HepG2 (cell line): ENCODE results near the gene HOXB6. TPM values are rescaled to one million over a fixed set of nuclear protein-coding genes. Genes with fewer than 3 reads are reported as not detected.

ENCODE experiments used
- ATAC-seq: fragments of 200-7000 bp; cut with Tn5 transposase; 3 replicates; pipeline ENCODE4 v1.9.1; 2020; ENCODE audit warnings: mild to moderate bottlenecking, moderate library complexity
- BruUV-seq: library from RNA; stranded (reverse); fragments of 400-500 nt; replicated peaks from 2 replicates; lab custom pipeline; 2021; lab: Mats Ljungman, UMichigan
- CTCF ChIA-PET: fragments of 300-600 bp; formaldehyde crosslinking; extraction: SDS; loops from one replicate; lab custom pipeline; 2021; ENCODE audit warnings: low total read pairs, inconsistent platforms, low intra/inter-chr PET ratio; lab: Yijun Ruan, JAX
- POLR2A ChIA-PET: fragments of 350-600 bp; sonication (Branson Sonifier 250); formaldehyde crosslinking; loops from one replicate; lab custom pipeline; 2020; ENCODE audit warnings: antibody characterized with exemption, inconsistent platforms; lab: Yijun Ruan, JAX
- DNase-seq: peaks from one replicate; pipeline ENCODE4 v3.0.0-alpha.2; 2015; ENCODE audit warnings: low spot score
- FAIRE-seq: peaks from 3 replicates; lab custom pipeline; 2011; peaks lifted over from hg19 to GRCh38; lab: Jason Lieb, UNC
- H2AFZ ChIP-seq: one replicate; pipeline ENCODE4 v1.6.1; 2011; ENCODE audit warnings: low read length, inconsistent platforms
- H3K27ac ChIP-seq: fragments of 300-600 bp; 3 replicates; pipeline ENCODE4 v1.8.0; 2011; ENCODE audit warnings: mixed run types, mild to moderate bottlenecking, mixed read lengths, low read length, inconsistent platforms; ENCODE audit not compliant: insufficient read depth; ENCODE audit errors: extremely low read length
- H3K27me3 ChIP-seq, 2 experiments: fragments of 200-600 bp in 1 of 2; 2 replicates in 1 of 2; 3 replicates in 1 of 2; pipeline versions ENCODE4 v1.6.0 to v1.8.0; 2011; ENCODE audit warnings: low read length in 2 of 2, mild to moderate bottlenecking in 2 of 2, moderate library complexity in 2 of 2, inconsistent platforms in 1 of 2; ENCODE audit not compliant: insufficient read depth in 2 of 2, control insufficient read depth in 1 of 2
- H3K36me3 ChIP-seq, 2 experiments: fragments of 200-600 bp in 1 of 2; replicated peaks in 1 of 2; 2 replicates in 1 of 2; 3 replicates in 1 of 2; pipeline versions ENCODE4 v1.5.1 to v1.8.0; 2011; ENCODE audit warnings: low read length in 2 of 2, inconsistent platforms in 1 of 2; ENCODE audit not compliant: insufficient read depth in 2 of 2, control insufficient read depth in 1 of 2
- H3K4me1 ChIP-seq: 2 replicates; pipeline ENCODE4 v1.5.1; 2012; ENCODE audit warnings: low read length, inconsistent platforms; ENCODE audit not compliant: insufficient read depth
- H3K4me2 ChIP-seq: 2 replicates; pipeline ENCODE4 v1.6.0; 2011; ENCODE audit warnings: low read depth, low read length, inconsistent platforms
- H3K4me3 ChIP-seq, 3 experiments: fragments of 200-600 bp in 1 of 3; sonication (generic), shearing (Covaris generic) in 1 of 3; replicated peaks in 1 of 3; 2 replicates each; pipeline ENCODE4 v1.5.1; 2011 to 2016; ENCODE audit warnings: low read length in 3 of 3, inconsistent platforms in 2 of 3, low read depth in 2 of 3, mild to moderate bottlenecking in 2 of 3, control low read depth in 1 of 3, mixed read lengths in 1 of 3; ENCODE audit not compliant: insufficient read depth in 1 of 3
- H3K79me2 ChIP-seq: one replicate; pipeline ENCODE4 v1.6.1; 2011; ENCODE audit warnings: low read length, inconsistent platforms; ENCODE audit not compliant: insufficient read depth
- H3K9ac ChIP-seq: 2 replicates; pipeline ENCODE4 v1.6.0; 2011; ENCODE audit warnings: mild to moderate bottlenecking, low read depth, low read length, inconsistent platforms; ENCODE audit not compliant: insufficient read depth
- H3K9me3 ChIP-seq: 2 replicates; pipeline ENCODE4 v1.5.1; 2012; ENCODE audit warnings: mild to moderate bottlenecking, low read length
- H4K20me1 ChIP-seq: 2 replicates; pipeline ENCODE4 v1.6.0; 2011; ENCODE audit warnings: inconsistent platforms, mild to moderate bottlenecking, low read length, moderate library complexity; ENCODE audit not compliant: insufficient read depth
- ARNT2 ChIP-seq: sonication (generic); formaldehyde crosslinking; IDR thresholded peaks from 2 replicates; pipeline ENCODE4 v1.8.0; 2022; ENCODE audit warnings: mild to moderate bottlenecking, low read depth, missing genetic modification reagents, moderate library complexity
- BCL6 ChIP-seq: IDR thresholded peaks from 2 replicates; pipeline ENCODE4 v1.6.1; 2016; ENCODE audit warnings: missing genetic modification reagents, missing compliant biosample characterization
- HOXA3 ChIP-seq: sonication (generic); formaldehyde crosslinking; IDR thresholded peaks from 2 replicates; pipeline ENCODE4 v1.5.0; 2020; ENCODE audit warnings: missing genetic modification reagents
- KDM3A ChIP-seq: IDR thresholded peaks from 2 replicates; pipeline ENCODE4 v1.6.1; 2018; ENCODE audit warnings: low read depth, missing compliant biosample characterization
- PHF21A ChIP-seq: sonication (generic); formaldehyde crosslinking; IDR thresholded peaks from 2 replicates; pipeline ENCODE4 v1.5.0; 2020; ENCODE audit warnings: mild to moderate bottlenecking, missing genetic modification reagents
- ZFY ChIP-seq: sonication (generic); formaldehyde crosslinking; IDR thresholded peaks from 2 replicates; pipeline ENCODE4 v1.4.0; 2020; ENCODE audit warnings: missing genetic modification reagents
- ZNF225 ChIP-seq: sonication (generic); formaldehyde crosslinking; IDR thresholded peaks from 2 replicates; pipeline ENCODE4 v1.4.0; 2020; ENCODE audit warnings: mild to moderate bottlenecking, missing genetic modification reagents
- ZNF720 ChIP-seq: sonication (generic); formaldehyde crosslinking; IDR thresholded peaks from 2 replicates; pipeline ENCODE4 v1.4.0; 2020; ENCODE audit warnings: missing genetic modification reagents
- WGBS: methylation state at CpG from one replicate; pipeline ENCODE4 v1.1.6; 2017; ENCODE audit warnings: low lambda C conversion rate; 5-methylcytosine and 5-hydroxymethylcytosine counted together
- in situ Hi-C: cut with HindIII; loops from 2 replicates; pipeline ENCODE4 v1.10.0; 2017; ENCODE audit warnings: low pct_unique_long_range_greater_than_20kb; ENCODE audit not compliant: extremely low pct_ligation_motif_present
- intact Hi-C: fragments of 100-400 bp; cut with micrococcal nuclease; formaldehyde crosslinking; loops from one replicate; pipeline ENCODE4 v1.10.0; 2022; ENCODE audit not compliant: unreplicated experiment
- polyA plus RNA-seq, 8 experiments: library from polyadenylated mRNA; depleted of rRNA in 3 of 8; stranded (reverse) in 7 of 8; unstranded in 1 of 8; fragments of >200 nt; fragmentation: Illumina TruSeq in 4 of 8; extraction: Trizol in 4 of 8; gene quantifications; 2 replicates each; pipeline versions ENCODE4 v1.2.1 to v1.2.3, GENCODE V29; 2011 to 2016; ENCODE audit warnings: low read depth in 4 of 8, missing spikeins in 1 of 8, mixed read lengths in 1 of 8; ENCODE audit not compliant: insufficient read depth in 1 of 8
- total RNA-seq, 5 experiments: library from RNA; depleted of rRNA; stranded (reverse); fragments of >200 nt; fragmentation: Illumina TruSeq; extraction: Trizol; gene quantifications; 2 replicates each; pipeline ENCODE4 v1.2.3, GENCODE V29; 2016; ENCODE audit warnings: low read depth in 1 of 5
- TF ChIP-seq, protein P1 (sequence below): sonication (generic); formaldehyde crosslinking; IDR thresholded peaks from 2 replicates; pipeline ENCODE4 v1.5.0; 2020; ENCODE audit warnings: mild to moderate bottlenecking, missing genetic modification reagents, moderate library complexity
- TF ChIP-seq, protein P2 (sequence below): sonication (generic); formaldehyde crosslinking; IDR thresholded peaks from 2 replicates; pipeline ENCODE4 v1.4.0; 2020; ENCODE audit warnings: missing genetic modification reagents
- TF ChIP-seq, protein P3 (sequence below): IDR thresholded peaks from 2 replicates; pipeline ENCODE4 v1.6.1; 2016; ENCODE audit warnings: low read depth, missing genetic modification reagents, missing compliant biosample characterization
- TF ChIP-seq, protein P4 (sequence below): sonication (generic); IDR thresholded peaks from 2 replicates; pipeline ENCODE4 v1.6.1; 2016; ENCODE audit warnings: low read depth, borderline replicate concordance

The HOXB6 gene
- total and polyA plus RNA-seq, 2 of the 13 experiments (the other 11 are each of a cell fraction or from before 2014, with no cell fraction given) = not detected

DNA sequence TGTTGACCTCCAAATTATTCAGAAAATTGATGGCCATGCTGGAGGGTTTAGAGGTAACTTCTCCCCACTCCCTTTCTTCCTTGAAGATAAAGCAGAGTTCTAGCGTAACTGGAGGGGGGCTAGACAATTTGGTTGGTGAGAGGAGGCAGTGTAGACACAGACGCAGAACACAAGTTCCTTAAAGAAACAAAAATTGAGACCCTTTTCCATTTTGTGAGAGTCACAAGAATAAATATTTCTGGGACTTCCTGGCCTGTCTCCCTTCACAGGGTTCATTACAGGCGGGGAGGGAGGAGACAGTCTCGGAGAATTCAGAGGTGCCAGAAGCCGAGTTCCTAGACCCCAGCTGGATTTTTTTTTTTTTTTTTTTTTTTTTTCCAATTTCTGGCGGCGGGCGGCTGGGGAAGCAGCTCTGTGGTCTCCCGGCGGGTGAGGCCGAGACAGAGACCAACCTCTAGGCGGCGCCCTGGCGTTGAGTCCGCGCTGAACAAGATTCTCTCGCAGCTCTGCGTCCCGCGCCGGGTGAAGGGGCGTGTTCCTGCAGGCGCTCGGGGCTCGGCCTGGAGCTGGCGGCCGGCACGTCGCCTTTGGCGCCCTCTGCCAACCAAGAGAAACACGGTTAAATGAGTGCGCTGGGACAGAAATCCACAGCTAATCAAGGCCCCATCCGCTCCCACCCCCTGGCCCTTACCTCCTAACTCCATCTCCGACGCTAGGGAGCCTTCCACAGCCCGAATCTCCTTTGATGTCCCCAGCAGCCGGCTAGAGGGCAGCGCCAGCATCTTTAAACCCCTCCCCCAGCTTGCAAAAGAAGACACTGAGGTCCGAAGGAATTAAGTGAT lies 31.6 kb upstream of the HOXB6 start:
- no peak overlapping the region for H3K27ac ChIP-seq
- intact Hi-C loops (no loop called here), in situ Hi-C loops (no loop called here)
- no peaks in the 10 kb centered on the region for H3K79me2 ChIP-seq
- 3% methylated on average over 30 of the region's 39 CpGs for WGBS
- no peaks in the 10 kb centered on the region for H4K20me1 ChIP-seq
- FAIRE-seq (peak; percentile 78), DNase-seq (peak; percentile 83), ATAC-seq (peak; percentile 94)
- 0 out of 2 replicates have a peak, but pooled peaks cover 4% of the 10 kb centered on the region for H3K4me1 ChIP-seq
- ChIA-PET CTCF (no interaction called here), POLR2A (interaction anchor here (0.9 kb wide), 1 partner anchor 24 kb away, joined by 3 read pairs; no protein-coding TSS in a partner anchor)
- peaks cover 20 to 97% of the 10 kb centered on the region in 2 experiments; a peak in 4 of 5 replicates for H3K27me3 ChIP-seq
- BruUV-seq = no TSS peak
- no peaks in the 10 kb centered on the region for H3K36me3 ChIP-seq
- H3K9ac ChIP-seq = no peak overlapping the region
- H3K9me3 ChIP-seq = no peaks in the 10 kb centered on the region
- H3K4me3 ChIP-seq = no peak overlapping the region
- peak overlapping the region; percentile 45 for H3K4me2 ChIP-seq
- H2AFZ ChIP-seq = no peak overlapping the region
- TF ChIP-seq BCL6 (CRISPR knock-in tag) (0 out of 2 replicates have a peak, but pooled peaks have one; percentile 22), PHF21A (CRISPR knock-in tag) (peak; percentile 73), ZNF225 (CRISPR knock-in tag) (no peak), HOXA3 (CRISPR knock-in tag) (peak; percentile 63; the same call in 1 of the 2 replicates), ZNF720 (no peak), ZFY (peak; percentile 89), KDM3A (CRISPR knock-in tag) (peak; percentile 63; the same call in 1 of the 2 replicates), ARNT2 (CRISPR knock-in tag) (0 out of 2 replicates have a peak, but pooled peaks have one; percentile 41)
- TF ChIP-seq, protein P1, sequence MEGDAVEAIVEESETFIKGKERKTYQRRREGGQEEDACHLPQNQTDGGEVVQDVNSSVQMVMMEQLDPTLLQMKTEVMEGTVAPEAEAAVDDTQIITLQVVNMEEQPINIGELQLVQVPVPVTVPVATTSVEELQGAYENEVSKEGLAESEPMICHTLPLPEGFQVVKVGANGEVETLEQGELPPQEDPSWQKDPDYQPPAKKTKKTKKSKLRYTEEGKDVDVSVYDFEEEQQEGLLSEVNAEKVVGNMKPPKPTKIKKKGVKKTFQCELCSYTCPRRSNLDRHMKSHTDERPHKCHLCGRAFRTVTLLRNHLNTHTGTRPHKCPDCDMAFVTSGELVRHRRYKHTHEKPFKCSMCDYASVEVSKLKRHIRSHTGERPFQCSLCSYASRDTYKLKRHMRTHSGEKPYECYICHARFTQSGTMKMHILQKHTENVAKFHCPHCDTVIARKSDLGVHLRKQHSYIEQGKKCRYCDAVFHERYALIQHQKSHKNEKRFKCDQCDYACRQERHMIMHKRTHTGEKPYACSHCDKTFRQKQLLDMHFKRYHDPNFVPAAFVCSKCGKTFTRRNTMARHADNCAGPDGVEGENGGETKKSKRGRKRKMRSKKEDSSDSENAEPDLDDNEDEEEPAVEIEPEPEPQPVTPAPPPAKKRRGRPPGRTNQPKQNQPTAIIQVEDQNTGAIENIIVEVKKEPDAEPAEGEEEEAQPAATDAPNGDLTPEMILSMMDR = peak; percentile 74
- TF ChIP-seq, protein P2, sequence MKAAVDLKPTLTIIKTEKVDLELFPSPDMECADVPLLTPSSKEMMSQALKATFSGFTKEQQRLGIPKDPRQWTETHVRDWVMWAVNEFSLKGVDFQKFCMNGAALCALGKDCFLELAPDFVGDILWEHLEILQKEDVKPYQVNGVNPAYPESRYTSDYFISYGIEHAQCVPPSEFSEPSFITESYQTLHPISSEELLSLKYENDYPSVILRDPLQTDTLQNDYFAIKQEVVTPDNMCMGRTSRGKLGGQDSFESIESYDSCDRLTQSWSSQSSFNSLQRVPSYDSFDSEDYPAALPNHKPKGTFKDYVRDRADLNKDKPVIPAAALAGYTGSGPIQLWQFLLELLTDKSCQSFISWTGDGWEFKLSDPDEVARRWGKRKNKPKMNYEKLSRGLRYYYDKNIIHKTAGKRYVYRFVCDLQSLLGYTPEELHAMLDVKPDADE (CRISPR knock-in tag) = 0 out of 2 replicates have a peak, but pooled peaks have one; percentile 39
- TF ChIP-seq, protein P3, sequence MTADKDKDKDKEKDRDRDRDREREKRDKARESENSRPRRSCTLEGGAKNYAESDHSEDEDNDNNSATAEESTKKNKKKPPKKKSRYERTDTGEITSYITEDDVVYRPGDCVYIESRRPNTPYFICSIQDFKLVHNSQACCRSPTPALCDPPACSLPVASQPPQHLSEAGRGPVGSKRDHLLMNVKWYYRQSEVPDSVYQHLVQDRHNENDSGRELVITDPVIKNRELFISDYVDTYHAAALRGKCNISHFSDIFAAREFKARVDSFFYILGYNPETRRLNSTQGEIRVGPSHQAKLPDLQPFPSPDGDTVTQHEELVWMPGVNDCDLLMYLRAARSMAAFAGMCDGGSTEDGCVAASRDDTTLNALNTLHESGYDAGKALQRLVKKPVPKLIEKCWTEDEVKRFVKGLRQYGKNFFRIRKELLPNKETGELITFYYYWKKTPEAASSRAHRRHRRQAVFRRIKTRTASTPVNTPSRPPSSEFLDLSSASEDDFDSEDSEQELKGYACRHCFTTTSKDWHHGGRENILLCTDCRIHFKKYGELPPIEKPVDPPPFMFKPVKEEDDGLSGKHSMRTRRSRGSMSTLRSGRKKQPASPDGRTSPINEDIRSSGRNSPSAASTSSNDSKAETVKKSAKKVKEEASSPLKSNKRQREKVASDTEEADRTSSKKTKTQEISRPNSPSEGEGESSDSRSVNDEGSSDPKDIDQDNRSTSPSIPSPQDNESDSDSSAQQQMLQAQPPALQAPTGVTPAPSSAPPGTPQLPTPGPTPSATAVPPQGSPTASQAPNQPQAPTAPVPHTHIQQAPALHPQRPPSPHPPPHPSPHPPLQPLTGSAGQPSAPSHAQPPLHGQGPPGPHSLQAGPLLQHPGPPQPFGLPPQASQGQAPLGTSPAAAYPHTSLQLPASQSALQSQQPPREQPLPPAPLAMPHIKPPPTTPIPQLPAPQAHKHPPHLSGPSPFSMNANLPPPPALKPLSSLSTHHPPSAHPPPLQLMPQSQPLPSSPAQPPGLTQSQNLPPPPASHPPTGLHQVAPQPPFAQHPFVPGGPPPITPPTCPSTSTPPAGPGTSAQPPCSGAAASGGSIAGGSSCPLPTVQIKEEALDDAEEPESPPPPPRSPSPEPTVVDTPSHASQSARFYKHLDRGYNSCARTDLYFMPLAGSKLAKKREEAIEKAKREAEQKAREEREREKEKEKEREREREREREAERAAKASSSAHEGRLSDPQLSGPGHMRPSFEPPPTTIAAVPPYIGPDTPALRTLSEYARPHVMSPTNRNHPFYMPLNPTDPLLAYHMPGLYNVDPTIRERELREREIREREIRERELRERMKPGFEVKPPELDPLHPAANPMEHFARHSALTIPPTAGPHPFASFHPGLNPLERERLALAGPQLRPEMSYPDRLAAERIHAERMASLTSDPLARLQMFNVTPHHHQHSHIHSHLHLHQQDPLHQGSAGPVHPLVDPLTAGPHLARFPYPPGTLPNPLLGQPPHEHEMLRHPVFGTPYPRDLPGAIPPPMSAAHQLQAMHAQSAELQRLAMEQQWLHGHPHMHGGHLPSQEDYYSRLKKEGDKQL (CRISPR knock-in tag) = no peak
- TF ChIP-seq, protein P4, sequence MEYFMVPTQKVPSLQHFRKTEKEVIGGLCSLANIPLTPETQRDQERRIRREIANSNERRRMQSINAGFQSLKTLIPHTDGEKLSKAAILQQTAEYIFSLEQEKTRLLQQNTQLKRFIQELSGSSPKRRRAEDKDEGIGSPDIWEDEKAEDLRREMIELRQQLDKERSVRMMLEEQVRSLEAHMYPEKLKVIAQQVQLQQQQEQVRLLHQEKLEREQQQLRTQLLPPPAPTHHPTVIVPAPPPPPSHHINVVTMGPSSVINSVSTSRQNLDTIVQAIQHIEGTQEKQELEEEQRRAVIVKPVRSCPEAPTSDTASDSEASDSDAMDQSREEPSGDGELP = no peak
